GM21367 (cell line): Measurements from ENCODE around the gene TNFRSF17.
"Not testable (repeated sequence)": the region's sequence is repeated elsewhere in the genome, so short reads cannot be mapped to it uniquely, and the experiment has no call there.

Experiments used
- ATAC-seq: cut with Tn5 transposase; IDR thresholded peaks from one replicate; pipeline ENCODE4 v1.9.1; 2021; ENCODE audit not compliant: unreplicated experiment

The TNFRSF17 gene

DNA sequence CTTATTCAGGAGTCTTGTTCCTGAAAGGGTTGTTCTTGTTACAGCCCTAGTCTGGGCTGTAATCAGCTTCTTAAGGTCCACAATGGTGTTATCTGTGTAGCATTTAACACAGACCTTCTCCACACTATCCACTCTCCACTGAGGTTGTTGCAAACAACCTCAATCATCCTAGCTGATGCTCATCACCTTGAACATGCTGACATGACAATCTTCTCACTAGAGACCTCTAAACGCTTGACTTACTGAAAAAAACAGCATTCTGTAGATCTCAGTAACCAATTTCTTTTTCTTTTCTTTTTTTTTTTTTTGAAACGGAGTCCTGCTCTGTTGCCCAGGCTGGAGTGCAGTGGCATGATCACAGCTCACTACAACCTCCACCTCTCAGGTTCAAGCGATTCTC is 3.6 kb downstream of the TNFRSF17 start:
- no peak for ATAC-seq

DNA sequence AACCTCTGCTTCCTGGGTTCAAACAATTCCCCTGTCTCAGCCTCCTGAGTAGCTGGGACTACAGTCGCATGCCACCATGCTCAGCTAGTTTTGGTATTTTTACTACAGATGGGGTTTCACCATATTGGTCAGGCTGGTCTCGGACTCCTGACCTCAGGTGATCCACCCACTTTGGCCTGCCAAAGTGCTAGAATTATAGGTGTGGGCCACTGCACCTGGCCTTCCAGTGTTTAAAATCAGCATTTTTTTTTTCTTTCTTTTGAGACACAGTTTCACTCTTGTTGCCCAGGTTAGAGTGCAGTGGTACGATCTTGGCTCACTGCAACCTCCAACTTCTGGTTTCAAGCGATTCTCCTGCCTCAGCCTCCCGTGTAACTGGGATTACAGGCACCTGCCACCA is 5.3 kb downstream of the TNFRSF17 start:
- not testable (repeated sequence) for ATAC-seq

DNA sequence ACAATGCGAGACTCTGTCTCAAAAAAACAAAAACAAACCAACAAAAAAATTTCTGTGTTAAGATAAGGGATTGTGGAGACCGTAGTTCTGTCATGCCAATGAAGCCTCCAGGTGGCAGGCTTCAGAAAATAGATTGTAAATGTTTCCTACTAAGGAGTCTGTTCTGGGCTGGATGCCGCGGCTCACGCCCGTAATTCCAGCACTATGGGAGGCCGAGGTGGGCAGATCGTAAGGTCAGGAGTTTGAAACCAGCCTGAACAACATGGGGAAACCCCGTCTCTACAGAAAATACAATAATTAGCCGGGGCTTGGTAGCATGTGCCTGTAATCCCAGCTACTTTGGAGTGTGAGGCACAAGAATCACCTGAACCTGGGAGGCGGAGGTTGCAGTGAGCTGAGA is 7.1 kb downstream of the TNFRSF17 start:
- no peak for ATAC-seq

DNA sequence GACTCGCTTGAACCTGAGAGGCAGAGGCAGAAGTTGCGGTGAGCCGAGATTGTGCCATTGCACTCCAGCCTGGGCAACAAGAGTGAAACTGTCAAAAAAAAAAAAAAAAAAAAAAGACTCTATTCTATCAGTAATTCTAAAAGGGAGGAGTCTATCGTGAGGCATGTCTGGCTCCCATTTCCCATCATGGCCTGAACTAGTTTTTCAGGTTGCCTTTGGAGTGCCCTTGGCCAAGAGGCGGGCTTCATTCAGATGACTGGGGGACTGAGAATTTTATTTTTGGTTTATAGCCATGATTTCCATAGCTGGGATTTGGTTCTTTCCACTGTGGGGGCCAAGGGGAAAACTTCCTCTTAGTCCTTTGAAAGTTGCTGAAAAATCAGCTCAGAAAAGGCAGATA is 8.1 kb downstream of the TNFRSF17 start:
- no peak for ATAC-seq

- ATAC-seq, result peak; percentile 6
Observed at GRCh38 chr16:11976850-11977375, 11.9 kb downstream of the TNFRSF17 start.

DNA sequence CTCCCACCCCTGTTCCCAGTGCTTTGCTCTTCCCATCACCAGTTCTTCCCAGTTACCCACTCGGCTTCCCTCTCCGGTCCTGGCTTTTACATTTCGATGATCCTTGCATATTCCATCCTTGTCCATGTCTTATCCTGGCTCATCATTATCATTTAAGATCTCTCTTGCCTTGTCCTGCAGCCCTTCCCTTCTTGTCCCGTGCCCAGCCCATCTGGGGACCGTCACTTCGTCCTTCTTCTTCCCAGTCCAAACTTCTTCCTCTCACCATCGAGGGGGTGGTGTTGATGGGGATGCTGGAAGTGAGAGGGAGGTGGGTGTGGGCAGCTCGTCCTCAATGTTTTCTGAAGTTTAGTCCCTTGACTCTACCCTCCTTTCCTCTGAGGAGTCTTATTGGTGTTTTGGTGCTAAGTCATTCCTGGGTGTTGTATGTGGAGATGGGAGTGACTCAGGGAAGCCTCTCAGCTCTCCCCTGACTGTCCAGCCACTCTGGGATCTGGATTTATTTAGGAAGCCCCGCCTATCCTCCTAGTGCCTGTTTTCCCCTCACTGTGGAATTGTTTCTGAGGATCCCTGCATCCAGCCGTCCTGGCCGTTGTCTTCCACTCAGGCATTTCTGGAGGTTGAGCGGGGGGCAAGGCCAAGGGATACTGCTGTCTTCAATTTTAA is 12.5 kb downstream of the TNFRSF17 start:
- ATAC-seq, result no peak

DNA sequence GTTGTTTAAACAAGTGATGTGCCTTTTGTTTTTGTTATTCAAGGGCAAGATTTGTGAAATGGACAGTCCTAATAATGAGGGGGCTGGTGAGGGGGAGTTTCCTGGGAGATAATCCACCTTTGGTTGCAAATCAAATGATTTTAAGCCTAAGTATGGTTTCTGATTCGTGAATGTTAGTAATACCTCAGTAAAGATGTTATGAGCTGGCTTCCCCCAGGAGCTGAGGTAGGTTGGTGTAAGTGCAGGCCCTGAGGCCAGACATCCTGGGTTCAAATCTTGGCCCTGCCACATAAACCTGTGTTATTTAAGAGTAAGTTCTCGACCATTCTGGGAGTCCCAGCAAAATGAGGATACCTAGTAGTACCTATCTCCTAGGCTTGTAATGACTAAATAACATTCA is 13.1 kb downstream of the TNFRSF17 start:
- ATAC-seq, result no peak

DNA sequence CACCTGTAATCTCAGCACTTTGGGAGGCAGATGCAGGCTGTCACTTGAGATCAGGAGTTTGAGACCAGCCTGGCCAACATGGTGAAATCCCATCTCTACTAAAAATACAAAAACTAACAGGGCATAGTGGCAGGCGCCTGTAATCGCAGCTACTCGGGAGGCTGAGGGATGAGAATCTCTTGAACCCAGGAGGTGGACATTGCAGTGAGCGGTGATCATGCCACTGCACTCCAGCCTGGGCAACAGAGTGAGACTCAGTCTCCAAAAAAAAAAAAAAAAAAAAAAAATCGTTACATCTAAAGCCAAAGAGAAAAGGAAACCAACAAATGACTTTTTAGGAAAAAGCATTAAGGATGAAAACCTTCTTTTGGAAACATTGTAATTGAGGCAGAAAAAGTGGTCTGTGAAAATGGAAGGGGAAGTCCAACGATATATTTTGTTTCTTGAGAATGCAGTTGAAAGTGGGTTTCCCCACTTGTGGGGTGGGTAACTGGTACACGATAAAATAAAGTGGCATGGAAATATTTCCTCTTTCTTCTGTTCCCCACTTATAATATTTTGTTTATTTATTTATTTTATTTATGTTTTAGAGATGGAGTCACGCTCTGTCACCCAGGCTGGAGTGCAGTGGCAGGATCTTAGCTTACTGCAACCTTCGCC is 14.1 kb downstream of the TNFRSF17 start:
- no peak for ATAC-seq

DNA sequence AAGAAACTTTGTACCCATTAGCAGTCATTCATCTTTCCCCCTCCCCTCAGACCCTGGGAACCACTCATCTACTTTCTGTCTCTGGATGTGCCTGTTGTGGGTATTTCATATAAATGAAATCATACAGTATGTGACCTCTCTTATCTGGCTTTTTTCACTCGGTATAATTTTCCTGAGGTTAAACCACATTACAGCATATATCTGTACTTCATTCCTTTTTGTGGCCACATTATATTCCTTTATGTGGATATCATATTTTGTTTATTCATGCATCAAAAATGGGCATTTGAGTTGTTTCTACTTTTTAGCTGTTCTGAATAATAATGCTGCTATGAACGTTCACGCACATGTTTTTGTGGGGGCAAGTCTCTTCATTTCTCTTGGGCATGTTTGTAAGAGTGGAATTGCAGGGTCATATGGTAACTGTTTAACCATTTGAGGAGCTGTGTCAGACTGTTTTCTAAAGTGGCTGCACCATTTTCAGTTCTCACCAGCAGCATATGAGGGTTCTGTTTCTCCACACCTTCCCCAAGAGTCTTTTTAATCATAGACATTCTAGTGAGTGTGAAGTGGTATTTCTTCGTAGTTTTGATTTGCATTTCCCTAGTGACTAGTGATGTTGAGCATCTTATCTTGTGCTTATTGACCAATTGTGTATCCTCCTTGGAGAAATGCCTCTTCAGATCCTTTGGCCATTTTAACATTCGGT is 15.3 kb downstream of the TNFRSF17 start:
- no peak for ATAC-seq

DNA sequence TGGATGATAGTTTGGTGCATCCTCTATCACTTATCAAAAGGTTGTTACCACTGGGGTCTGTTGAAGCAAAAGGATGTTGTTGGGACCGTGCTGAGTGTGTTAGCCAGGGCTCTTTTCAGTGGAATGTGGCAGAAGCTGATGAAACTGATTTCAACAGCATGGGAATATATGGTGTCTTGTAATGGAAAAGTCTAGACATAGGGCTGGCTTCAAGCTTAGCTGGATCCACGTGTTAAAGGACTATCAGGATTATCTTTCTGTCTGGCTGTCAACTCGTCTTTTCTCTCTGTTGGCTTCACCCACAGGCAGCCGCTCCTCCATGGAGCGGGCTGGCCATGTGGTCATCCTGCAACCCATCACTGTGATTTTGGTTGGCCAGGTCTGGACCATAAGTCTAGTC is 20.2 kb downstream of the TNFRSF17 start:
- ATAC-seq, result no peak

DNA sequence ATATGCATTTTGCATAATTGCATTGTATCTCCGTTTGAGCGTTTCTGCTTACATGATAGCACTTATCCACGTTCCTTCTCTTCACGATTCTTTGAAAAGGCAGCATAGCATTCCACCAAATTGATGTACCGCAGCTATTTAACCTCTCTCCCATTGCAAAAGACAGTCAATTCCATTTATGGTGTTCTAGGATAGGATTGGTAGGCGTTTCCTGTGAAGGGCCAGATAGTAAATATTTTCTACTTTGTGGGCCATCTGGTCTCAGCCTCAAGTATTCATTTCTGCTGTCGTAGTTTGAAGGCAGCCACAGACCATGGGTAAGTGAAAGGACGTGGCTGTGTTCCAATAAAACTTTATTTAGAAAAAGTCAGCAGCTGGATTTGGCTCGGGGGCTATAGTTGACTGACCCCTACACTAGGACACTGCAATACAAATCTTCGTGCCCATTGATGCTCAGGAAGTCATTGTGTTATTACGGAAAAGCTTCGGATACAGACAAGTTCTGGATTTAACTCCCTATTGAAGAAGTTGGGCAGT is 21.6 kb downstream of the TNFRSF17 start:
- no peak for ATAC-seq

GRCh38 chr16:11988258-11988978 is 23.4 kb downstream of the TNFRSF17 start:
- ATAC-seq, result no peak

- no peak for ATAC-seq
Observed at GRCh38 chr16:11990702-11991390, 25.8 kb downstream of the TNFRSF17 start.

DNA sequence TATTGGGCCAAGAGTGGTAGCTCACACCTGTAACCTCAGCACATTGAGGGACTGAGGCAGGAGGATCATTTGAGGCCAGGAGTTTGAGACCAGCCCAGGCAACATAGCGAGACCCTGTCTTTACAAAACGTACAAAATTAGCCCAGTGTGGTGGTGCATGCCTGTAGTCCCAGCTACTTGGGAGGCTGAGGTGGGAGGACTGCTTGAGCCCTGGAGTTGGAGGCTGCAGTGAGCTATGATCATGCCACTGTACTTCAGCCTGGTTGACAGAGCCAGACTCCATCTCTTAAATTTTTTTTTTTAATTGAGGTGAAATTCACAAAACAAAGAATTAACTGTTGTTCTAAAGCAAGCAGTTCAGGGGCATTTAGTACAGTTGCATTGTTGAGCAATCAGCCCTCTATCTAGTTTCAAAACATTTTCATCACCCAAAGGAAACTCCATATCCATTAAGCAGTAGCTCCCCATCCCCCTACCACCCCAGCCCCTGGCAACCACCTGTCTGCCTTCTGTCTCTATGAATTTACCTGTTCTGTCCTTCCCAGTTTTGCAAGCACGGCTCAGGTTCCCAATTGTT is 27.1 kb downstream of the TNFRSF17 start:
- ATAC-seq, result no peak

GRCh38 chr16:11992586-11993524 is 27.8 kb downstream of the TNFRSF17 start:
- no peak for ATAC-seq

DNA sequence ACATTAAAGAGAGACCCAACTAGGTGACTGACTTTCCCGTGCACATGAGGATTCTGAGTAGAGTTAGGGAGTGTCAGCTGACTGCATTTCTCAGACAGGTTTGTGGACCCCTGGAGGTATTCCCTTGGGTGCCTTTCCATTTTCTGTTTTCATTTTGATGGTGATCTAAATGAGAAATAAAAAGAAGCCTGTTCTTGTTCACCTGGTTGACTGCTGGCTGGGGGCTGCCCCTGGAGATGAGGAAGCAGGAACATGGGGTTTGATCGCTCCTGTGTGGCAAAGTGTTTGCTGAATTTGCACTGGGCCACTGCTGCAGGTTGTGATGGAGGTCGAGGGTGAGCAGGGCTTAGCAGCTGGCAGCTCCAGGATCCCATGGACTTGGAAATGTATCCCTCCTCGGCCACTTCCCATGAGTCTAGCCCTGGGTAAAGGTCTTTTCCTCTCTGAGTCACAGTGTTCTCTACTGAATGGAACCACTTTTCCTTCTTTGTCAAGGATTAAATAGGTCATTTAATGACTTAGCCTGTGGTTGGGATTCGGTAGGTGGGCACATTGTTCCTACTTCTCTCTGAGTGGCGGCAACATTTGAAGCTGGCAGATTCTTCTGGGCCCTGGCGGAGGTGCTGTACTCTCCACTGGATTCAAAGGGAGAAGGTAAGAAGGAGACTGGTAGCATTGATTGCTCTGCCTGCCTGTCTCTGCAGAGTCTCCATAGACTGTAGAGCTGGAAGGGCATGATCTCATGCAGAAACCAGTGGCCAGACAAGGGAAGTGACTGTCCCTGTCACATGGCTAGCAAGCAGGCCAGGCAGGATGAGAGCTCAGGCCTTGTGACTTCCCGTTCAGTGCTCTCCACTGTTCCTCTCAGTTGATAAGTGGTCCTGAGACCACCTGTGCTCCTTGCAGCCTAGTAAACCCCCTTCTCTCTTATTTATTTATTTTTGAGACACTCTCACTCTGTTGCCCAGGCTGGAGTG is 29.4 kb downstream of the TNFRSF17 start:
- ATAC-seq, result no peak

DNA sequence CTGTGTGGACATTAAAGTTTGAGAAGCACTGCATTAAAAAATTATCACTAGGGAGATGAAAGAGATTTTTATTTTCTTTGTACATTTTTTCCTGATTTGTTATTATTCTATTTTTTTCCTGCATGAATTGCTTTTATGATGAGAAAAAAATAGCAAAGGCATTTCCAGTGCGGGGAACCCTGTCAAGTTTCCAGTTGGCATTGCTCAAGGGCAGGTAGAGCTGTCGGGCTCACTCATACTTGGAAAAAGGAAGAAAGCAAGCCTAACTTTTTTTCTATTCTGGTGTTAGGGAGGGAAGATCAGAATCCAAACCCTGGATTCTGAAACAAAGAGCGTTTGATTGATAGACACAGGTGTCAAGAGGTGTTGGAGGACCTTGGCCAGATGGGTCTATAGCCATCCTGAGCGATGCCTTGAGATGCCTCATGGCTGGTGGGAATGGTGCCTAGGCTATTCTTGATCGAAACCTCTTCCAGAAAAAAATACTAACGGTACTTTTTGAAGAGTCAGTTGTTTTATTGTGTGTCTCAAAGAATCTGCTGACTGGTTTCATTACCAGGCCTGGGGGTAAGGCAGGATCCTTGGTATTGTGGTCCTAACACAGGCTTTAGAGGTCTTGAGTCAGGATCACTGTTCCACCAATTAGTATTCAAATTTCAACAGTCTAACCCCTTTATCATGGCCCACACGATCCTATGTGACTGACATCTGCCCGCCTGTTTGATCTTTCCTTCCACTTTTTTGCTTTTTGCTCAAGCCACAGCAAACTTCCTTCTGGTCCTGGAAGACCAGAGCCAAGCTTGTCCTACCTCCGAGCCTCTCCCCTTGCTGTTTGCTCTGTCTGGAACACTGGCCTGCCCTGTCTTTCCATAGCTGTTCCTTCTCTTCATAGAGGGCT is 31.7 kb downstream of the TNFRSF17 start:
- no peak for ATAC-seq
